ENCODE data around the gene ZNHIT3.

ZNHIT3 gene

GRCh38 chr17:36515837-36516236 lies 29.4 kb downstream of the ZNHIT3 start:
- DNase-seq: no peak

- no peak for DNase-seq
Measured at GRCh38 chr17:36523113-36523512, 36.6 kb downstream of the ZNHIT3 start.

- no peak for DNase-seq
Measured at GRCh38 chr17:36524428-36524876, 38.0 kb downstream of the ZNHIT3 start.

GRCh38 chr17:36525113-36525512 lies 38.6 kb downstream of the ZNHIT3 start:
- DNase-seq: no peak

- DNase-seq: no peak
Measured at GRCh38 chr17:36525888-36526287, 39.4 kb downstream of the ZNHIT3 start.

- no peak for DNase-seq
Measured at GRCh38 chr17:36527621-36528250, 41.3 kb downstream of the ZNHIT3 start.

GRCh38 chr17:36529121-36529520 lies 42.6 kb downstream of the ZNHIT3 start:
- no peak for DNase-seq

GRCh38 chr17:36532435-36532975 lies 46.0 kb downstream of the ZNHIT3 start:
- DNase-seq: no peak

- DNase-seq: peak; percentile 66
Measured at GRCh38 chr17:36533935-36534839, 47.7 kb downstream of the ZNHIT3 start.

- peak; percentile 85 for DNase-seq
Measured at GRCh38 chr17:36534840-36535668, 48.6 kb downstream of the ZNHIT3 start, which contains the start of the genes MYO19 and PIGW. MYO19 (minus strand) TSS chr17:36534868; CDS start chr17:36532538, 2,330 bp downstream. PIGW (plus strand) TSS chr17:36534987; CDS start chr17:36537102, 2,115 bp downstream.

- no peak for DNase-seq
Measured at GRCh38 chr17:36535669-36536081, 49.2 kb downstream of the ZNHIT3 start.

- no peak for DNase-seq
Measured at GRCh38 chr17:36540696-36541095, 54.2 kb downstream of the ZNHIT3 start.

GRCh38 chr17:36542755-36543154 lies 56.3 kb downstream of the ZNHIT3 start:
- DNase-seq: no peak

- DNase-seq: no peak
Measured at GRCh38 chr17:36544044-36544306, 57.5 kb downstream of the ZNHIT3 start.

GRCh38 chr17:36544307-36545076 lies 58.0 kb downstream of the ZNHIT3 start, which contains the start of gene GGNBP2:
GGNBP2 (plus strand) TSS chr17:36544919; CDS start chr17:36545725, 806 bp downstream.
- DNase-seq: peak; percentile 89

- DNase-seq: no peak
Measured at GRCh38 chr17:36545077-36545464, 58.6 kb downstream of the ZNHIT3 start.

All from activated T-cell treated with anti-CD3 and anti-CD28 coated beads, Interleukin-2, amount 50 U/mL, for 1 hour (primary cell).